HepG2 (cell line): ENCODE data around the gene ZBTB9. TPM values are rescaled to one million over a fixed set of nuclear protein-coding genes. Genes with fewer than 3 reads are reported as not detected.
A peak's percentile ranks its signal among the peaks of the same experiment; 100 is the strongest.

Experiments used
- ETV5 ChIP-seq: IDR thresholded peaks from 2 replicates; pipeline ENCODE4 v1.6.1; 2018; ENCODE audit warnings: missing biosample characterization, missing genetic modification reagents, inconsistent platforms, borderline replicate concordance
- GABPB1 ChIP-seq: IDR thresholded peaks from 2 replicates; pipeline ENCODE4 v1.6.1; 2016; ENCODE audit warnings: mild to moderate bottlenecking, missing genetic modification reagents, moderate library complexity, missing compliant biosample characterization
- KDM2A ChIP-seq: sonication (generic); formaldehyde crosslinking; IDR thresholded peaks from 2 replicates; pipeline ENCODE4 v1.4.0; 2020; ENCODE audit warnings: low read depth, missing genetic modification reagents, borderline replicate concordance
- MBNL3 ChIP-seq: fragments of 250-450 bp; sonication (Bioruptor Pico); conservative IDR thresholded peaks from 2 replicates; pipeline ENCODE4 v1.8.0; 2022; ENCODE audit warnings: mild to moderate bottlenecking, inconsistent platforms
- PPARG ChIP-seq: conservative IDR thresholded peaks from 2 replicates; pipeline ENCODE4 v1.6.1; 2016; ENCODE audit warnings: missing biosample characterization, missing genetic modification reagents
- RFX3 ChIP-seq: IDR thresholded peaks from 2 replicates; pipeline ENCODE4 v1.6.1; 2016; ENCODE audit warnings: missing biosample characterization, missing genetic modification reagents
- SIN3A ChIP-seq: IDR thresholded peaks from 2 replicates; pipeline ENCODE4 v1.6.1; 2011; ENCODE audit warnings: low read depth, mild to moderate bottlenecking, control low read depth, low read length, borderline replicate concordance
- THAP11 ChIP-seq: IDR thresholded peaks from 2 replicates; pipeline ENCODE4 v1.6.1; 2016; ENCODE audit warnings: missing biosample characterization, missing genetic modification reagents
- ZNF652 ChIP-seq: IDR thresholded peaks from 2 replicates; pipeline ENCODE4 v1.6.1; 2016; ENCODE audit warnings: low read depth, borderline replicate concordance
- ZNF674 ChIP-seq: sonication (generic); formaldehyde crosslinking; IDR thresholded peaks from 2 replicates; pipeline ENCODE4 v1.5.0; 2020; ENCODE audit warnings: low read depth, mild to moderate bottlenecking, missing genetic modification reagents
- ZNF772 ChIP-seq: sonication (generic); formaldehyde crosslinking; IDR thresholded peaks from 2 replicates; pipeline ENCODE4 v1.5.0; 2020; ENCODE audit warnings: mild to moderate bottlenecking, missing genetic modification reagents
- polyA plus RNA-seq, 8 experiments: library from polyadenylated mRNA; depleted of rRNA in 3 of 8; stranded (reverse) in 7 of 8; unstranded in 1 of 8; fragments of >200 nt; fragmentation: Illumina TruSeq in 4 of 8; extraction: Trizol in 4 of 8; gene quantifications; 2 replicates each; pipeline versions ENCODE4 v1.2.1 to v1.2.3, GENCODE V29; 2011 to 2016; ENCODE audit warnings: low read depth in 4 of 8, missing spikeins in 1 of 8, mixed read lengths in 1 of 8; ENCODE audit not compliant: insufficient read depth in 1 of 8
- total RNA-seq, 5 experiments: library from RNA; depleted of rRNA; stranded (reverse); fragments of >200 nt; fragmentation: Illumina TruSeq; extraction: Trizol; gene quantifications; 2 replicates each; pipeline ENCODE4 v1.2.3, GENCODE V29; 2016; ENCODE audit warnings: low read depth in 1 of 5
- TF ChIP-seq, protein P1 (sequence below): sonication (generic); formaldehyde crosslinking; IDR thresholded peaks from 2 replicates; pipeline ENCODE4 v1.5.1; 2020; ENCODE audit warnings: mild to moderate bottlenecking, missing genetic modification reagents, moderate library complexity
- TF ChIP-seq, protein P2 (sequence below): sonication (generic); formaldehyde crosslinking; IDR thresholded peaks from 2 replicates; pipeline ENCODE4 v1.5.0; 2020; ENCODE audit warnings: mild to moderate bottlenecking, missing genetic modification reagents, borderline replicate concordance
- TF ChIP-seq, protein P3 (sequence below): sonication (generic); formaldehyde crosslinking; IDR thresholded peaks from 2 replicates; pipeline ENCODE4 v1.4.0; 2020; ENCODE audit warnings: missing genetic modification reagents
- TF ChIP-seq, protein P4 (sequence below): sonication (generic); formaldehyde crosslinking; IDR thresholded peaks from 2 replicates; pipeline ENCODE4 v1.4.0; 2020; ENCODE audit warnings: missing genetic modification reagents
- TF ChIP-seq, protein P5 (sequence below): sonication (generic); formaldehyde crosslinking; IDR thresholded peaks from 2 replicates; pipeline ENCODE4 v1.8.0; 2023; ENCODE audit warnings: mild to moderate bottlenecking, missing genetic modification reagents

The ZBTB9 gene
- total and polyA plus RNA-seq, 2 of the 13 experiments (the other 11 are each of a cell fraction or from before 2014, with no cell fraction given): 5.3 to 9.2 TPM

DNA sequence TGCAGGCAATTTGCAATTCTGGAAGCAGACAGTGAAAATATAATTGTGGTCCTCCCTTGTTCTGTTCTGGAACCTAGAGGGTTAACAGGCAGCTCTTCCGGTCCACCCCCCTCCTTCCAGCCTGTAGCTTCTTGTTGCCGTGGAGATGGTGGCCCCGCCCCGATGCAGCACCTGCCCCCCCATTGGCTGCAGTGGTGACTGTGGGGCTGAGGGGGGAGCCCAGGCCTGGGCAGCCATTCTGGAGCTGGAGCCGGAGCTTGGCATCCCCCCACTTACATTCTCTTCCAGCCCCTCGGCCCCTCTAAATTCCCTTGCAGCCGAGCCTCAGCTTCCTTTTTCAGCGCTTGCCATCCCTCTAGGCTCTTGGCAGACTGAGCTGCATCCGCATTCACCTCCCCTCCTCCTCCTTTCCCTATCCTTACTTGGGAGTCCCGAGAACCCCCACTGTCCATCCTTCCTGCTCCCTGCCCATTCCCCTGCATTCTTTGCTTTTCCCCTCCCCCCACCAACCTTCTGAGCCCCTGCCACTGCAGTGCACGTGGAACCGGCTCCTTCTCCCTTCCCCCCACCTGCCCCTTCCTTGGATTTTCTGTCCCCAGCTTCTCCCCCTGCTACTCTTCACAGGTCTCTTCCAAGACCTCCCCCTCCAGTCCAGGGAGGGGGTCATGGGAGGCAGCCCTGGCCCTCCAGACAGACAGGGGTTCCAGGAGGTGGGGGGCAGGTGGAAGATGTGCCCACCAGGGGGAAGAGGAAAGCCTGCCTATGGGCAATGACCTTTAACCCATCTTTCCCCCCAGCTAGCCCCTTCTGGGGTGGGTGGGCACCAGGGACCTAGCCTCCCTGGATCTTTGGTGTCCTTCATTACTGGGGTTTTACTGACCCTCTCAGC is 23.1 kb upstream of the ZBTB9 start (continued):
- TF ChIP-seq SIN3A (0 out of 2 replicates have a peak, but pooled peaks have one; percentile 33), ETV5 (CRISPR knock-in tag) (peak; percentile 89), KDM2A (CRISPR knock-in tag) (peak; percentile 40; the same call in 1 of the 2 replicates), MBNL3 (no peak), RFX3 (CRISPR knock-in tag) (peak; percentile 79), ZNF772 (CRISPR knock-in tag) (no peak), PPARG (CRISPR knock-in tag) (no peak), GABPB1 (peak; percentile 85), THAP11 (CRISPR knock-in tag) (0 out of 2 replicates have a peak, but pooled peaks have one; percentile 26), ZNF674 (CRISPR knock-in tag) (no peak), ZNF652 (CRISPR knock-in tag) (peak; percentile 97)
- TF ChIP-seq, protein P1, sequence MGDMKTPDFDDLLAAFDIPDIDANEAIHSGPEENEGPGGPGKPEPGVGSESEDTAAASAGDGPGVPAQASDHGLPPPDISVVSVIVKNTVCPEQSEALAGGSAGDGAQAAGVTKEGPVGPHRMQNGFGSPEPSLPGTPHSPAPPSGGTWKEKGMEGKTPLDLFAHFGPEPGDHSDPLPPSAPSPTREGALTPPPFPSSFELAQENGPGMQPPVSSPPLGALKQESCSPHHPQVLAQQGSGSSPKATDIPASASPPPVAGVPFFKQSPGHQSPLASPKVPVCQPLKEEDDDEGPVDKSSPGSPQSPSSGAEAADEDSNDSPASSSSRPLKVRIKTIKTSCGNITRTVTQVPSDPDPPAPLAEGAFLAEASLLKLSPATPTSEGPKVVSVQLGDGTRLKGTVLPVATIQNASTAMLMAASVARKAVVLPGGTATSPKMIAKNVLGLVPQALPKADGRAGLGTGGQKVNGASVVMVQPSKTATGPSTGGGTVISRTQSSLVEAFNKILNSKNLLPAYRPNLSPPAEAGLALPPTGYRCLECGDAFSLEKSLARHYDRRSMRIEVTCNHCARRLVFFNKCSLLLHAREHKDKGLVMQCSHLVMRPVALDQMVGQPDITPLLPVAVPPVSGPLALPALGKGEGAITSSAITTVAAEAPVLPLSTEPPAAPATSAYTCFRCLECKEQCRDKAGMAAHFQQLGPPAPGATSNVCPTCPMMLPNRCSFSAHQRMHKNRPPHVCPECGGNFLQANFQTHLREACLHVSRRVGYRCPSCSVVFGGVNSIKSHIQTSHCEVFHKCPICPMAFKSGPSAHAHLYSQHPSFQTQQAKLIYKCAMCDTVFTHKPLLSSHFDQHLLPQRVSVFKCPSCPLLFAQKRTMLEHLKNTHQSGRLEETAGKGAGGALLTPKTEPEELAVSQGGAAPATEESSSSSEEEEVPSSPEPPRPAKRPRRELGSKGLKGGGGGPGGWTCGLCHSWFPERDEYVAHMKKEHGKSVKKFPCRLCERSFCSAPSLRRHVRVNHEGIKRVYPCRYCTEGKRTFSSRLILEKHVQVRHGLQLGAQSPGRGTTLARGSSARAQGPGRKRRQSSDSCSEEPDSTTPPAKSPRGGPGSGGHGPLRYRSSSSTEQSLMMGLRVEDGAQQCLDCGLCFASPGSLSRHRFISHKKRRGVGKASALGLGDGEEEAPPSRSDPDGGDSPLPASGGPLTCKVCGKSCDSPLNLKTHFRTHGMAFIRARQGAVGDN: peak; percentile 13; the same call in 1 of the 2 replicates
- TF ChIP-seq, protein P2, sequence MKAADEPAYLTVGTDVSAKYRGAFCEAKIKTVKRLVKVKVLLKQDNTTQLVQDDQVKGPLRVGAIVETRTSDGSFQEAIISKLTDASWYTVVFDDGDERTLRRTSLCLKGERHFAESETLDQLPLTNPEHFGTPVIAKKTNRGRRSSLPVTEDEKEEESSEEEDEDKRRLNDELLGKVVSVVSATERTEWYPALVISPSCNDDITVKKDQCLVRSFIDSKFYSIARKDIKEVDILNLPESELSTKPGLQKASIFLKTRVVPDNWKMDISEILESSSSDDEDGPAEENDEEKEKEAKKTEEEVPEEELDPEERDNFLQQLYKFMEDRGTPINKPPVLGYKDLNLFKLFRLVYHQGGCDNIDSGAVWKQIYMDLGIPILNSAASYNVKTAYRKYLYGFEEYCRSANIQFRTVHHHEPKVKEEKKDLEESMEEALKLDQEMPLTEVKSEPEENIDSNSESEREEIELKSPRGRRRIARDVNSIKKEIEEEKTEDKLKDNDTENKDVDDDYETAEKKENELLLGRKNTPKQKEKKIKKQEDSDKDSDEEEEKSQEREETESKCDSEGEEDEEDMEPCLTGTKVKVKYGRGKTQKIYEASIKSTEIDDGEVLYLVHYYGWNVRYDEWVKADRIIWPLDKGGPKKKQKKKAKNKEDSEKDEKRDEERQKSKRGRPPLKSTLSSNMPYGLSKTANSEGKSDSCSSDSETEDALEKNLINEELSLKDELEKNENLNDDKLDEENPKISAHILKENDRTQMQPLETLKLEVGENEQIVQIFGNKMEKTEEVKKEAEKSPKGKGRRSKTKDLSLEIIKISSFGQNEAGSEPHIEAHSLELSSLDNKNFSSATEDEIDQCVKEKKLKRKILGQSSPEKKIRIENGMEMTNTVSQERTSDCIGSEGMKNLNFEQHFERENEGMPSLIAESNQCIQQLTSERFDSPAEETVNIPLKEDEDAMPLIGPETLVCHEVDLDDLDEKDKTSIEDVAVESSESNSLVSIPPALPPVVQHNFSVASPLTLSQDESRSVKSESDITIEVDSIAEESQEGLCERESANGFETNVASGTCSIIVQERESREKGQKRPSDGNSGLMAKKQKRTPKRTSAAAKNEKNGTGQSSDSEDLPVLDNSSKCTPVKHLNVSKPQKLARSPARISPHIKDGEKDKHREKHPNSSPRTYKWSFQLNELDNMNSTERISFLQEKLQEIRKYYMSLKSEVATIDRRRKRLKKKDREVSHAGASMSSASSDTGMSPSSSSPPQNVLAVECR: peak; percentile 48; the same call in 1 of the 2 replicates
- TF ChIP-seq, protein P3, sequence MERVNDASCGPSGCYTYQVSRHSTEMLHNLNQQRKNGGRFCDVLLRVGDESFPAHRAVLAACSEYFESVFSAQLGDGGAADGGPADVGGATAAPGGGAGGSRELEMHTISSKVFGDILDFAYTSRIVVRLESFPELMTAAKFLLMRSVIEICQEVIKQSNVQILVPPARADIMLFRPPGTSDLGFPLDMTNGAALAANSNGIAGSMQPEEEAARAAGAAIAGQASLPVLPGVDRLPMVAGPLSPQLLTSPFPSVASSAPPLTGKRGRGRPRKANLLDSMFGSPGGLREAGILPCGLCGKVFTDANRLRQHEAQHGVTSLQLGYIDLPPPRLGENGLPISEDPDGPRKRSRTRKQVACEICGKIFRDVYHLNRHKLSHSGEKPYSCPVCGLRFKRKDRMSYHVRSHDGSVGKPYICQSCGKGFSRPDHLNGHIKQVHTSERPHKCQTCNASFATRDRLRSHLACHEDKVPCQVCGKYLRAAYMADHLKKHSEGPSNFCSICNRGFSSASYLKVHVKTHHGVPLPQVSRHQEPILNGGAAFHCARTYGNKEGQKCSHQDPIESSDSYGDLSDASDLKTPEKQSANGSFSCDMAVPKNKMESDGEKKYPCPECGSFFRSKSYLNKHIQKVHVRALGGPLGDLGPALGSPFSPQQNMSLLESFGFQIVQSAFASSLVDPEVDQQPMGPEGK (CRISPR knock-in tag): peak; percentile 82
- TF ChIP-seq, protein P4, sequence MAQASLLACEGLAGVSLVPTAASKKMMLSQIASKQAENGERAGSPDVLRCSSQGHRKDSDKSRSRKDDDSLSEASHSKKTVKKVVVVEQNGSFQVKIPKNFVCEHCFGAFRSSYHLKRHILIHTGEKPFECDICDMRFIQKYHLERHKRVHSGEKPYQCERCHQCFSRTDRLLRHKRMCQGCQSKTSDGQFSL (CRISPR knock-in tag): peak; percentile 91
- TF ChIP-seq, protein P5, sequence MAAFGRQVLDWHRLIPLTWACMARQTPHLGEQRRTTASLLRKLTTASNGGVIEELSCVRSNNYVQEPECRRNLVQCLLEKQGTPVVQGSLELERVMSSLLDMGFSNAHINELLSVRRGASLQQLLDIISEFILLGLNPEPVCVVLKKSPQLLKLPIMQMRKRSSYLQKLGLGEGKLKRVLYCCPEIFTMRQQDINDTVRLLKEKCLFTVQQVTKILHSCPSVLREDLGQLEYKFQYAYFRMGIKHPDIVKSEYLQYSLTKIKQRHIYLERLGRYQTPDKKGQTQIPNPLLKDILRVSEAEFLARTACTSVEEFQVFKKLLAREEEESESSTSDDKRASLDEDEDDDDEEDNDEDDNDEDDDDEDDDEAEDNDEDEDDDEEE: no peak
